ENCODE data around the gene NR1I3.

The NR1I3 gene

DNA sequence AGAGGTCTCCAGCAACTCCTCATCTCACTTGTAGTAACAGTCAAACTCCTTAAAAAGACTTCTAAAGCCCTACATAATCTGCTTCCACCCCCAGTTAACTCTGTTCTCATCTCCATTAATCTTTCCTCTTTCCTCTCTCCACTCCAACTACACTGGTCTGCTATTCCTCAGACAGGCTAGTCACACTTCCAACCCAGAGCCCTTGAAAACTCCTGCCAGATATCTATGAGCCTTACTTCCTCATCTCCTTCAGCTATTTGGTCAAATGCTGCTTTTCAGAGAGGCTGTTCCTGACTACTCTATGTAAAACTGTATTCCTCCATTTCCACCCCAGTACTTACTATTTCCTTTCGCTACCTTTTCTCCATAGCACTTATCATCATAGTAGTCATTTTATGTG, 45.0 kb upstream of the NR1I3 start:
- Histone ChIP-seq H3K27me3 (ENCODE audit: low read depth, low read length) (peaks cover 59% of the 10 kb centered on the region), H3K4me1 (ENCODE audit: low read length) (no peaks in the 10 kb centered on the region), H3K79me2 (ENCODE audit: low read length) (no peaks in the 10 kb centered on the region), H3K9me3 (ENCODE audit: insufficient read depth, low read length) (no peaks in the 10 kb centered on the region), H2AFZ (ENCODE audit: low read depth, low read length) (no peak overlapping the region), H3K27ac (ENCODE audit: low read length) (no peak overlapping the region), H3K4me2 (ENCODE audit: low read length) (no peak overlapping the region), H3K4me3 (ENCODE audit: low read length) (no peak overlapping the region), H3K36me3 (replicated peaks; ENCODE audit: low read depth, low read length) (no peaks in the 10 kb centered on the region), H4K20me1 (ENCODE audit: insufficient read depth, low read length) (no peaks in the 10 kb centered on the region), H3K9ac (ENCODE audit: low read length) (no peak overlapping the region)
- no peak for TF ChIP-seq EZH2phosphoT487 (IDR thresholded peaks at IDR 0.05; ENCODE audit: low read depth)
- TF ChIP-seq, protein P1, sequence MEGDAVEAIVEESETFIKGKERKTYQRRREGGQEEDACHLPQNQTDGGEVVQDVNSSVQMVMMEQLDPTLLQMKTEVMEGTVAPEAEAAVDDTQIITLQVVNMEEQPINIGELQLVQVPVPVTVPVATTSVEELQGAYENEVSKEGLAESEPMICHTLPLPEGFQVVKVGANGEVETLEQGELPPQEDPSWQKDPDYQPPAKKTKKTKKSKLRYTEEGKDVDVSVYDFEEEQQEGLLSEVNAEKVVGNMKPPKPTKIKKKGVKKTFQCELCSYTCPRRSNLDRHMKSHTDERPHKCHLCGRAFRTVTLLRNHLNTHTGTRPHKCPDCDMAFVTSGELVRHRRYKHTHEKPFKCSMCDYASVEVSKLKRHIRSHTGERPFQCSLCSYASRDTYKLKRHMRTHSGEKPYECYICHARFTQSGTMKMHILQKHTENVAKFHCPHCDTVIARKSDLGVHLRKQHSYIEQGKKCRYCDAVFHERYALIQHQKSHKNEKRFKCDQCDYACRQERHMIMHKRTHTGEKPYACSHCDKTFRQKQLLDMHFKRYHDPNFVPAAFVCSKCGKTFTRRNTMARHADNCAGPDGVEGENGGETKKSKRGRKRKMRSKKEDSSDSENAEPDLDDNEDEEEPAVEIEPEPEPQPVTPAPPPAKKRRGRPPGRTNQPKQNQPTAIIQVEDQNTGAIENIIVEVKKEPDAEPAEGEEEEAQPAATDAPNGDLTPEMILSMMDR (IDR thresholded peaks at IDR 0.05; ENCODE audit: low read depth, low read length), result no peak

DNA sequence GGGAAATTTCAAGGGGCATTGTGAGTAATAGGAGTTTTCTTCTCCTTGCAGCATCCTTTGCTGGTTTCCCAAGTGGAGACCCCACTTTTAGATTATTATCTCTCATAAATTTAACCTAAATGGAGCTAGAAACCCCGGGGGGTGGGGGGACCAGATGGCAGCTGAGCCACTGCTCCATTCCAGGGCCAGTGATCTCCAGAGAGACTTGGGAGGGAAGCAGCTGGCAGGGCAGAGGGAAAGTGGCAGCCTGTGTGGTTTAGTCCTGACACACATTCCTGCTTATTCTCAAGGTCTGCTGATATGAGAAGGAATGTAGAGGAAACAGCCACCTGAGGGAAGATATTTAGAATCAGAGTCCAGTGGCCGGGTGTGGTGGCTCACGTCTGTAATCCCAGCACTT, 36.9 kb upstream of the NR1I3 start:
- Histone ChIP-seq H3K9me3 (ENCODE audit: insufficient read depth, low read length) (no peaks in the 10 kb centered on the region), H3K4me2 (ENCODE audit: low read length) (no peak overlapping the region), H3K27ac (ENCODE audit: low read length) (no peak overlapping the region), H3K4me3 (ENCODE audit: low read length) (no peak overlapping the region), H3K4me1 (ENCODE audit: low read length) (no peaks in the 10 kb centered on the region), H4K20me1 (ENCODE audit: insufficient read depth, low read length) (no peaks in the 10 kb centered on the region), H3K36me3 (replicated peaks; ENCODE audit: low read depth, low read length) (no peaks in the 10 kb centered on the region), H3K27me3 (ENCODE audit: low read depth, low read length) (peaks cover 53% of the 10 kb centered on the region), H3K9ac (ENCODE audit: low read length) (no peak overlapping the region), H2AFZ (ENCODE audit: low read depth, low read length) (no peak overlapping the region), H3K79me2 (ENCODE audit: low read length) (no peaks in the 10 kb centered on the region)
- TF ChIP-seq, protein P1 (IDR thresholded peaks at IDR 0.05; ENCODE audit: low read depth, low read length), result no peak
- TF ChIP-seq EZH2phosphoT487 (IDR thresholded peaks at IDR 0.05; ENCODE audit: low read depth), result no peak

DNA sequence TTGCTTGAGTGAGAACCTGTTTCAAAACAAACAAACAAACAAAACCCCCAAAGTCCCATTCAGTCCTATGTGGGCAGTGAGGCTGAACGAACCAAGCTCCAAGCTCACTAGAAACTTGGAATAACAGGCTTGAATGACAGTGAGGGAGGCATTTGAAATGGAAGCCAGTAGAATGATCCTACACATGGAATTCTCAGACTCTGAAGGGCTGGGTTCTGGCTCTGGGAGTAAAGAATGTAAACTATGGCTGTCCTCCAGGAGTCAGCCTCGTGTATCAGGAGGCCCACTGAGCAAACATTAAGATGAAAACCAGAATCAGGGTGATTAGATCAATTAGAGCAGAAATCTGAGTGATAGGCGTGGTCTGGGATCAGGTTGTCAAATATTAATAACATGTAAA, 35.4 kb upstream of the NR1I3 start:
- no peaks in the 10 kb centered on the region for H3K9me3 ChIP-seq (ENCODE audit: insufficient read depth, low read length)
- no peak overlapping the region for H2AFZ ChIP-seq (ENCODE audit: low read depth, low read length)
- no peak overlapping the region for H3K27ac ChIP-seq (ENCODE audit: low read length)
- TF ChIP-seq, protein P1 (IDR thresholded peaks at IDR 0.05; ENCODE audit: low read depth, low read length), result no peak
- no peak for TF ChIP-seq EZH2phosphoT487 (IDR thresholded peaks at IDR 0.05; ENCODE audit: low read depth)
- no peak overlapping the region for H3K4me2 ChIP-seq (ENCODE audit: low read length)
- H3K27me3 ChIP-seq (ENCODE audit: low read depth, low read length), result peaks cover 40% of the 10 kb centered on the region
- H3K9ac ChIP-seq (ENCODE audit: low read length), result no peak overlapping the region
- no peak overlapping the region for H3K4me3 ChIP-seq (ENCODE audit: low read length)
- H4K20me1 ChIP-seq (ENCODE audit: insufficient read depth, low read length), result no peaks in the 10 kb centered on the region
- no peaks in the 10 kb centered on the region for H3K36me3 ChIP-seq (replicated peaks; ENCODE audit: low read depth, low read length)
- no peaks in the 10 kb centered on the region for H3K79me2 ChIP-seq (ENCODE audit: low read length)
- H3K4me1 ChIP-seq (ENCODE audit: low read length), result peaks cover 3% of the 10 kb centered on the region

DNA sequence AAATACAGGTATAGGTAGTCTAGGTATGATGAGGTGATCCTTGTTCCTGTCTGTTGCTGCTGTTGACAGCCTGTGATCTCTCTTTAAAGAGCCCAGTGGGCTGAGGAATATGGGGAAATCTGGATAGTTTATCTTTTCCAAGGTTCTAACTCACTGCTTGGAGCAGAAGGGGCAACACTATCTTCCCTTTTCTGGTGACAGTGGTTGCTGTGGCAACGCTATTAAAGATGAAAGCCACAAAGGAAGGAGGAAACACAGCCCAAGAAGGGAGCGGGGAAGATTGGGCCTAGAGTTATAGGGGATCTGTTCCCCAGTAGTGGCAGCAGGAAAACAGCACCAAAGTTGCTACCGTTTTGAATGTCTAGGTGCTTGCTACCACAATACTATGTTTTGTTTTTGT, 29.3 kb upstream of the NR1I3 start:
- H3K4me3 ChIP-seq (ENCODE audit: low read length), result no peak overlapping the region
- H3K79me2 ChIP-seq (ENCODE audit: low read length), result no peaks in the 10 kb centered on the region
- H4K20me1 ChIP-seq (ENCODE audit: insufficient read depth, low read length), result no peaks in the 10 kb centered on the region
- H3K27ac ChIP-seq (ENCODE audit: low read length), result no peak overlapping the region
- peaks cover 28% of the 10 kb centered on the region for H3K27me3 ChIP-seq (ENCODE audit: low read depth, low read length)
- H3K36me3 ChIP-seq (replicated peaks; ENCODE audit: low read depth, low read length), result no peaks in the 10 kb centered on the region
- H3K9me3 ChIP-seq (ENCODE audit: insufficient read depth, low read length), result no peaks in the 10 kb centered on the region
- H3K4me2 ChIP-seq (ENCODE audit: low read length), result no peak overlapping the region
- H2AFZ ChIP-seq (ENCODE audit: low read depth, low read length), result no peak overlapping the region
- no peak for TF ChIP-seq EZH2phosphoT487 (IDR thresholded peaks at IDR 0.05; ENCODE audit: low read depth)
- TF ChIP-seq, protein P1 (IDR thresholded peaks at IDR 0.05; ENCODE audit: low read depth, low read length), result no peak
- no peak overlapping the region for H3K9ac ChIP-seq (ENCODE audit: low read length)
- H3K4me1 ChIP-seq (ENCODE audit: low read length), result peaks cover 16% of the 10 kb centered on the region

Data from OCI-LY3 (cell line).